Caco-2 (cell line): Measurements from ENCODE around the gene TMEM229B. TPM values are rescaled to one million over a fixed set of nuclear protein-coding genes. Genes with fewer than 3 reads are reported as not detected.

ENCODE experiments used
- BruUV-seq: library from RNA; stranded (reverse); fragments of 400-500 nt; replicated peaks from 2 replicates; lab custom pipeline; 2021; lab: Mats Ljungman, UMichigan
- CTCF ChIA-PET: fragments of 300-600 bp; sonication (Branson Sonifier 250); formaldehyde crosslinking; loops from one replicate; lab custom pipeline; 2022; ENCODE audit warnings: antibody characterized with exemption; lab: Charles Lee
- POLR2A ChIA-PET: fragments of 300-600 bp; sonication (Branson Sonifier 250); formaldehyde crosslinking; loops from one replicate; lab custom pipeline; 2022; ENCODE audit warnings: antibody characterized with exemption; lab: Charles Lee
- DNase-seq, 2 experiments: peaks; one replicate each; pipeline versions ENCODE4 v3.0.0 to v3.0.0-alpha.2; 2020 to 2022
- H3K27me3 ChIP-seq: replicated peaks from 2 replicates; pipeline ENCODE4 v1.6.0; 2011; ENCODE audit warnings: low read length; ENCODE audit not compliant: control insufficient read depth, insufficient read depth
- H3K36me3 ChIP-seq: 2 replicates; pipeline ENCODE4 v1.5.1; 2011; ENCODE audit warnings: low read length; ENCODE audit not compliant: control insufficient read depth, insufficient read depth
- H3K4me1 ChIP-seq: fragments of 250-450 bp; sonication (Bioruptor Pico); 2 replicates; pipeline ENCODE4 v1.5.1; 2020; ENCODE audit warnings: mild to moderate bottlenecking
- H3K4me3 ChIP-seq: 2 replicates; pipeline ENCODE4 v1.5.1; 2011; ENCODE audit warnings: low read depth, mild to moderate bottlenecking, control low read depth, low read length
- H3K9me3 ChIP-seq: fragments of 250-450 bp; sonication (Bioruptor Pico); 2 replicates; pipeline ENCODE4 v1.5.1; 2020; ENCODE audit warnings: mild to moderate bottlenecking, moderate library complexity
- H3K27ac Mint-ChIP-seq: one replicate; pipeline ENCODE4 v1.8.0; 2022; ENCODE audit warnings: mixed read lengths; ENCODE audit not compliant: unreplicated experiment
- H3K27me3 Mint-ChIP-seq: one replicate; pipeline ENCODE4 v1.8.0; 2022; ENCODE audit warnings: mixed read lengths; ENCODE audit not compliant: insufficient read depth, unreplicated experiment
- H3K36me3 Mint-ChIP-seq: one replicate; pipeline ENCODE4 v1.8.0; 2022; ENCODE audit warnings: mild to moderate bottlenecking, mixed read lengths; ENCODE audit not compliant: insufficient read depth, unreplicated experiment
- H3K4me1 Mint-ChIP-seq: one replicate; pipeline ENCODE4 v1.8.0; 2022; ENCODE audit warnings: low read depth, mixed read lengths; ENCODE audit not compliant: unreplicated experiment
- H3K4me3 Mint-ChIP-seq: one replicate; pipeline ENCODE4 v1.8.0; 2022; ENCODE audit warnings: mild to moderate bottlenecking, moderate library complexity, mixed read lengths; ENCODE audit not compliant: unreplicated experiment
- H3K9me3 Mint-ChIP-seq: one replicate; pipeline ENCODE4 v1.8.0; 2022; ENCODE audit warnings: mixed read lengths; ENCODE audit not compliant: unreplicated experiment
- CTCF ChIP-seq, 2 experiments: fragments of 200-600 bp in 1 of 2; IDR thresholded peaks; 1 replicate in 1 of 2; 2 replicates in 1 of 2; pipeline versions ENCODE4 v1.5.1 to v1.8.0; 2011 to 2022; ENCODE audit warnings: antibody characterized with exemption in 1 of 2, control low read depth in 1 of 2, inconsistent platforms in 1 of 2, low read depth in 1 of 2, low read length in 1 of 2, mild to moderate bottlenecking in 1 of 2, moderate library complexity in 1 of 2; ENCODE audit not compliant: insufficient read depth in 1 of 2, severe bottlenecking in 1 of 2, unreplicated experiment in 1 of 2
- intact Hi-C: fragments of 100-400 bp; cut with micrococcal nuclease; formaldehyde crosslinking; loops from one replicate; pipeline ENCODE4 v1.10.0; 2022; ENCODE audit not compliant: unreplicated experiment
- total RNA-seq: library from RNA; stranded (reverse); gene quantifications from 2 replicates; pipeline ENCODE4 v1.2.3, GENCODE V29; 2022

Gene TMEM229B
- total RNA-seq, 1 experiment from 2014 or later = not detected

- no peaks in the 10 kb centered on the region for H3K27me3 ChIP-seq
- CTCF ChIA-PET = interaction anchor here (0.9 to 2.3 kb wide), 9 partner anchors 12 to 177 kb away, joined by 3 to 30 read pairs (median 7); no protein-coding TSS in a partner anchor
- no peaks in the 10 kb centered on the region for H3K9me3 ChIP-seq
- H3K27me3 Mint-ChIP-seq = no peaks in the 10 kb centered on the region
- no peak overlapping the region for H3K4me3 Mint-ChIP-seq
- no peaks in the 10 kb centered on the region for H3K9me3 Mint-ChIP-seq
- DNase-seq = no peak
- H3K4me1 Mint-ChIP-seq = no peaks in the 10 kb centered on the region
- POLR2A ChIA-PET = interaction anchor here (1.2 kb wide), 1 partner anchor 14 kb away, joined by 6 read pairs; no protein-coding TSS in a partner anchor
- TF ChIP-seq CTCF (IDR thresholded peaks at IDR 0.05; ENCODE audit: insufficient read depth in 1 of 2, low read depth in 1 of 2, low read length in 1 of 2, severe bottlenecking in 1 of 2, unreplicated experiment in 1 of 2) = no peak
- no peaks in the 10 kb centered on the region for H3K36me3 Mint-ChIP-seq
- no peaks in the 10 kb centered on the region for H3K36me3 ChIP-seq
- peaks cover 5% of the 10 kb centered on the region; the same call in 1 of the 2 replicates for H3K4me1 ChIP-seq
- no TSS peak for BruUV-seq
- H3K27ac Mint-ChIP-seq = no peak overlapping the region
- no peak overlapping the region for H3K4me3 ChIP-seq
- intact Hi-C loops = loop anchor here (2.0 to 5.0 kb wide), 2 partner anchors 101 to 140 kb away; no protein-coding TSS in a partner anchor
Observed at GRCh38 chr14:67527756-67528155, 39.2 kb upstream of the TMEM229B start.

GRCh38 chr14:67526676-67527459 lies 38.3 kb upstream of the TMEM229B start:
- POLR2A ChIA-PET = interaction anchor here (0.9 to 1.0 kb wide), 2 partner anchors 15 to 44 kb away, joined by 3 to 4 read pairs; no protein-coding TSS in a partner anchor
- no peak overlapping the region for H3K4me3 Mint-ChIP-seq
- H3K36me3 Mint-ChIP-seq = no peaks in the 10 kb centered on the region
- no TSS peak for BruUV-seq
- peak overlapping the region; percentile 19 for H3K27ac Mint-ChIP-seq
- no peaks in the 10 kb centered on the region for H3K27me3 Mint-ChIP-seq
- DNase-seq = peak; percentile 72 to 76
- CTCF ChIA-PET = interaction anchor here (0.6 to 2.3 kb wide), 36 partner anchors 9 to 1625 kb away, joined by 3 to 110 read pairs (median 4); partner anchors contain the start of genes PIGH, PLEK2 and ZFYVE26
- Histone ChIP-seq H3K36me3 (no peaks in the 10 kb centered on the region), H3K27me3 (no peaks in the 10 kb centered on the region), H3K4me3 (no peak overlapping the region), H3K4me1 (no peaks in the 10 kb centered on the region; the same call in 1 of the 2 replicates), H3K9me3 (no peaks in the 10 kb centered on the region)
- intact Hi-C loops = loop anchor here (1.0 to 5.0 kb wide), 5 partner anchors 44 to 177 kb away; no protein-coding TSS in a partner anchor
- TF ChIP-seq CTCF (IDR thresholded peaks at IDR 0.05; ENCODE audit: insufficient read depth in 1 of 2, low read depth in 1 of 2, low read length in 1 of 2, severe bottlenecking in 1 of 2, unreplicated experiment in 1 of 2) = peak; percentile 67 to 90
- H3K9me3 Mint-ChIP-seq = no peaks in the 10 kb centered on the region
- no peaks in the 10 kb centered on the region for H3K4me1 Mint-ChIP-seq

GRCh38 chr14:67526181-67526580 lies 37.7 kb upstream of the TMEM229B start:
- DNase-seq = no peak
- Mint-ChIP-seq H3K27me3 (peaks cover 4% of the 10 kb centered on the region), H3K4me3 (no peak overlapping the region), H3K9me3 (no peaks in the 10 kb centered on the region), H3K36me3 (no peaks in the 10 kb centered on the region), H3K27ac (no peak overlapping the region), H3K4me1 (no peaks in the 10 kb centered on the region)
- Histone ChIP-seq H3K4me3 (no peak overlapping the region), H3K4me1 (no peaks in the 10 kb centered on the region), H3K36me3 (no peaks in the 10 kb centered on the region), H3K27me3 (no peaks in the 10 kb centered on the region), H3K9me3 (no peaks in the 10 kb centered on the region)
- intact Hi-C loops = loop anchor here (1.0 to 5.0 kb wide), 5 partner anchors 45 to 178 kb away; no protein-coding TSS in a partner anchor
- ChIA-PET CTCF (interaction anchor here (0.6 to 2.3 kb wide), 21 partner anchors 9 to 1626 kb away, joined by 3 to 110 read pairs (median 8); partner anchors contain the start of gene PIGH), POLR2A (interaction anchor here (0.9 to 1.0 kb wide), 2 partner anchors 16 to 45 kb away, joined by 3 to 4 read pairs; no protein-coding TSS in a partner anchor)
- no TSS peak for BruUV-seq
- no peak for TF ChIP-seq CTCF (IDR thresholded peaks at IDR 0.05; ENCODE audit: insufficient read depth in 1 of 2, low read depth in 1 of 2, low read length in 1 of 2, severe bottlenecking in 1 of 2, unreplicated experiment in 1 of 2)
